DND-41 (cell line): ENCODE measurements around the gene PNPLA2.

ENCODE experiments used
- ATAC-seq: fragments of 200-7000 bp; cut with Tn5 transposase; 3 replicates; pipeline ENCODE4 v1.9.1; 2021; ENCODE audit warnings: low read depth; ENCODE audit not compliant: insufficient read depth
- DNase-seq: peaks from one replicate; pipeline ENCODE4 v3.0.0-alpha.2; 2020
- H2AFZ ChIP-seq: 2 replicates; pipeline ENCODE4 v1.6.0; 2012; ENCODE audit warnings: low read depth, low read length
- H3K27ac ChIP-seq: 2 replicates; pipeline ENCODE4 v1.5.1; 2012; ENCODE audit warnings: low read length, inconsistent platforms
- H3K27me3 ChIP-seq: fragments of 200-600 bp; sonication (generic); 2 replicates; pipeline ENCODE4 v1.6.0; 2012; ENCODE audit warnings: low read length, mild to moderate bottlenecking, inconsistent platforms; ENCODE audit not compliant: insufficient read depth, poor library complexity
- H3K36me3 ChIP-seq: 2 replicates; pipeline ENCODE4 v1.5.1; 2012; ENCODE audit warnings: low read length, inconsistent platforms; ENCODE audit not compliant: insufficient read depth
- H3K4me1 ChIP-seq: 2 replicates; pipeline ENCODE4 v1.5.1; 2012; ENCODE audit warnings: mild to moderate bottlenecking, low read length; ENCODE audit not compliant: insufficient read depth
- H3K4me2 ChIP-seq: 2 replicates; pipeline ENCODE4 v1.6.0; 2012; ENCODE audit warnings: mild to moderate bottlenecking, moderate library complexity, low read length, inconsistent platforms; ENCODE audit not compliant: insufficient read depth
- H3K4me3 ChIP-seq, 2 experiments: fragments of 200-600 bp in 1 of 2; shearing (Covaris generic) in 1 of 2; 2 replicates each; pipeline ENCODE4 v1.5.1; 2012 to 2016; ENCODE audit warnings: inconsistent platforms in 2 of 2, low read length in 2 of 2, mild to moderate bottlenecking in 2 of 2, low read depth in 1 of 2, moderate library complexity in 1 of 2
- H3K79me2 ChIP-seq: 2 replicates; pipeline ENCODE4 v1.6.0; 2012; ENCODE audit warnings: low read length, inconsistent platforms; ENCODE audit not compliant: insufficient read depth
- H3K9ac ChIP-seq: 2 replicates; pipeline ENCODE4 v1.6.0; 2012; ENCODE audit warnings: low read depth, mild to moderate bottlenecking, inconsistent platforms, low read length, moderate library complexity
- H3K9me3 ChIP-seq: 2 replicates; pipeline ENCODE4 v1.5.1; 2012; ENCODE audit warnings: low read length, moderate library complexity, mild to moderate bottlenecking, inconsistent platforms; ENCODE audit not compliant: insufficient read depth, severe bottlenecking
- H4K20me1 ChIP-seq: 2 replicates; pipeline ENCODE4 v1.6.0; 2012; ENCODE audit warnings: low read length; ENCODE audit not compliant: insufficient read depth
- CTCF ChIP-seq: IDR thresholded peaks from 2 replicates; pipeline ENCODE4 v1.5.1; 2012; ENCODE audit warnings: borderline replicate concordance, low read length, moderate library complexity, mild to moderate bottlenecking; ENCODE audit not compliant: poor library complexity, severe bottlenecking; ENCODE audit errors: extremely low read depth
- EZH2 ChIP-seq: IDR thresholded peaks from 3 replicates; pipeline ENCODE4 v1.6.1; 2012; ENCODE audit warnings: borderline replicate concordance, low read depth, mild to moderate bottlenecking, moderate library complexity, low read length, inconsistent platforms; ENCODE audit not compliant: severe bottlenecking

The PNPLA2 gene

GRCh38 chr11:858762-859339 lies 40.1 kb downstream of the PNPLA2 start:
- no peak overlapping the region for H3K4me2 ChIP-seq
- no peak overlapping the region for H3K4me3 ChIP-seq

GRCh38 chr11:859394-860131 lies 40.8 kb downstream of the PNPLA2 start:
- H3K4me2 ChIP-seq, result no peak overlapping the region
- no peak overlapping the region for H3K27ac ChIP-seq
- no peaks in the 10 kb centered on the region for H3K36me3 ChIP-seq
- no peaks in the 10 kb centered on the region for H3K27me3 ChIP-seq
- no peaks in the 10 kb centered on the region for H3K79me2 ChIP-seq
- H4K20me1 ChIP-seq, result peaks cover 16% of the 10 kb centered on the region
- TF ChIP-seq EZH2 (no peak), CTCF (no peak)
- H3K9ac ChIP-seq, result no peak overlapping the region
- no peaks in the 10 kb centered on the region for H3K4me1 ChIP-seq
- H2AFZ ChIP-seq, result no peak overlapping the region
- no peaks in the 10 kb centered on the region for H3K9me3 ChIP-seq
- H3K4me3 ChIP-seq, result no peak overlapping the region
- ATAC-seq (peak; percentile 30), DNase-seq (peak; percentile 50)

More at GRCh38 chr11:858762-859339, 40.1 kb downstream of the PNPLA2 start:
- no peak for ATAC-seq
- no peaks in the 10 kb centered on the region for H3K4me1 ChIP-seq
- H4K20me1 ChIP-seq, result peaks cover 16% of the 10 kb centered on the region
- no peak overlapping the region for H3K9ac ChIP-seq
- H3K79me2 ChIP-seq, result no peaks in the 10 kb centered on the region
- no peaks in the 10 kb centered on the region for H3K9me3 ChIP-seq
- no peak overlapping the region for H2AFZ ChIP-seq
- no peaks in the 10 kb centered on the region for H3K36me3 ChIP-seq
- TF ChIP-seq CTCF (no peak), EZH2 (no peak)
- no peak overlapping the region for H3K27ac ChIP-seq
- DNase-seq, result no peak
- H3K27me3 ChIP-seq, result no peaks in the 10 kb centered on the region

GRCh38 chr11:860234-861104 lies 41.8 kb downstream of the PNPLA2 start:
- no peak overlapping the region for H3K9ac ChIP-seq
- H3K36me3 ChIP-seq, result no peaks in the 10 kb centered on the region
- no peaks in the 10 kb centered on the region for H3K79me2 ChIP-seq
- no peak for DNase-seq
- H4K20me1 ChIP-seq, result peaks cover 16% of the 10 kb centered on the region
- ATAC-seq, result no peak
- no peak for TF ChIP-seq EZH2
- no peak for TF ChIP-seq CTCF
- no peaks in the 10 kb centered on the region for H3K9me3 ChIP-seq
- H2AFZ ChIP-seq, result no peak overlapping the region
- no peaks in the 10 kb centered on the region for H3K4me1 ChIP-seq
- no peaks in the 10 kb centered on the region for H3K27me3 ChIP-seq
- H3K4me3 ChIP-seq, result no peak overlapping the region
- H3K4me2 ChIP-seq, result no peak overlapping the region
- no peak overlapping the region for H3K27ac ChIP-seq
